Epithelial cell of esophagus (primary cell): ENCODE measurements around the gene FILIP1L.
A peak's percentile ranks its signal among the peaks of the same experiment; 100 is the strongest.

Experiments
- DNase-seq: peaks from one replicate; pipeline ENCODE4 v3.0.0; 2010; ENCODE audit warnings: low read depth
- H3K4me3 ChIP-seq: 2 replicates; pipeline ENCODE4 v1.5.1; 2011; ENCODE audit warnings: mild to moderate bottlenecking, low read length, control low read depth
- CTCF ChIP-seq: IDR thresholded peaks from 2 replicates; pipeline ENCODE4 v1.5.1; 2011; ENCODE audit warnings: low read depth, mild to moderate bottlenecking, low read length, control low read depth, inconsistent platforms; ENCODE audit not compliant: insufficient read depth; ENCODE audit errors: missing control alignments

Gene FILIP1L

GRCh38 chr3:99971761-99972160, 142.5 kb downstream of the FILIP1L start:
- H3K4me3 ChIP-seq, result no peak overlapping the region
- peak; percentile 82 for DNase-seq
- no peak for TF ChIP-seq CTCF

GRCh38 chr3:99970198-99970597, 144.1 kb downstream of the FILIP1L start:
- no peak for TF ChIP-seq CTCF
- H3K4me3 ChIP-seq, result no peak overlapping the region
- no peak for DNase-seq

- no peak overlapping the region for H3K4me3 ChIP-seq
- peak; percentile 85 for DNase-seq
- no peak for TF ChIP-seq CTCF
Observed at GRCh38 chr3:99969136-99969535, 145.2 kb downstream of the FILIP1L start.

- peak; percentile 89 for DNase-seq
- H3K4me3 ChIP-seq, result no peak overlapping the region
- TF ChIP-seq CTCF, result no peak
Observed at GRCh38 chr3:99967796-99968195, 146.5 kb downstream of the FILIP1L start.

GRCh38 chr3:99966662-99967416, 147.5 kb downstream of the FILIP1L start:
- TF ChIP-seq CTCF, result no peak
- H3K4me3 ChIP-seq, result no peak overlapping the region
- DNase-seq, result no peak

- H3K4me3 ChIP-seq, result no peak overlapping the region
- DNase-seq, result peak; percentile 64
- no peak for TF ChIP-seq CTCF
Observed at GRCh38 chr3:99965681-99966408, 148.5 kb downstream of the FILIP1L start.
